ENCODE results near the gene ACTR3. TPM values are rescaled to one million over a fixed set of nuclear protein-coding genes. Genes with fewer than 3 reads are reported as not detected.
"Not testable (repeated sequence)": the region's sequence is repeated elsewhere in the genome, so short reads cannot be mapped to it uniquely, and the experiment has no call there.

The ACTR3 gene
- total RNA-seq, 1 donor from 2014 or later, result 221 TPM

DNA sequence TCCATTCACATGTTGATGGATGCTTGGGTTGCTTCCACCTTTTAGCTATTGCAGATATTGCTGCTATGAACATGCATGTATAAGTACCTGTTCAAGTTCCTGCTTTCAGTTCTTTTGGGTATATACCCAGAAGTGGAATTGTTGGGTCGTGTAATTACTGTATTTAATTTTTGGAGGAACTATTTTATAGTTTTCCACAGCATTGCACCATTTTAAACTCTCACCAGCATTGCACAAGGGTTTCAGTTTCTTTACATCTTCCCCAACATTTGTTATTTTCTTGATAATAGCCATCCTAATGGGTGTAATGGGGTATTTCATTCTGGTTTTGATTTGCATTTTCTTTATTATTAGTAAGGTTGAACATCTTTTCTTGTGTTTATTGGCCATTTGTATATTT, 16.0 kb downstream of the ACTR3 start:
- DNase-seq (ENCODE audit: low spot score), result no peak

DNA sequence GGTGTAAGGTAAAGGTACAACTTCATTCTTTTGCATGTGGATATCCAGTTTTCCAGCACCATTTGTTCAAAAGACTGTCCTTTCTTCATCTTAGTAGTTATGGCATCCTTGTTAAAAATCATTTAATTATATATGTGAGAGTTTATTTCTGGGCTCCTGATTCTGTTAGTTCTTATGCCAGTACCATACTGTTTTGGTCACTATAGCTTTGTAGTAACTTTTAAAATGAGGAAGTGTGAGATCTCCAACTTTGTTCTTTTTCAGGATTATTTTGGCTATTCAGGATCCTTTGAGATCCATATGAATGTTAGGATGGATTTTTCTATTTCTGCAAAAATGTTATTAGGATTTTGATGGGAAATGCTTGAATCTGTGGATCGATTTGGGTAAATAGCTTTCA, 16.8 kb downstream of the ACTR3 start:
- DNase-seq (ENCODE audit: low spot score), result no peak

GRCh38 chr2:113907297-113907696, 17.4 kb downstream of the ACTR3 start:
- no peak for DNase-seq (ENCODE audit: low spot score)

- no peak for DNase-seq (ENCODE audit: low spot score)
Observed at GRCh38 chr2:113910110-113910717, 20.3 kb downstream of the ACTR3 start.

DNA sequence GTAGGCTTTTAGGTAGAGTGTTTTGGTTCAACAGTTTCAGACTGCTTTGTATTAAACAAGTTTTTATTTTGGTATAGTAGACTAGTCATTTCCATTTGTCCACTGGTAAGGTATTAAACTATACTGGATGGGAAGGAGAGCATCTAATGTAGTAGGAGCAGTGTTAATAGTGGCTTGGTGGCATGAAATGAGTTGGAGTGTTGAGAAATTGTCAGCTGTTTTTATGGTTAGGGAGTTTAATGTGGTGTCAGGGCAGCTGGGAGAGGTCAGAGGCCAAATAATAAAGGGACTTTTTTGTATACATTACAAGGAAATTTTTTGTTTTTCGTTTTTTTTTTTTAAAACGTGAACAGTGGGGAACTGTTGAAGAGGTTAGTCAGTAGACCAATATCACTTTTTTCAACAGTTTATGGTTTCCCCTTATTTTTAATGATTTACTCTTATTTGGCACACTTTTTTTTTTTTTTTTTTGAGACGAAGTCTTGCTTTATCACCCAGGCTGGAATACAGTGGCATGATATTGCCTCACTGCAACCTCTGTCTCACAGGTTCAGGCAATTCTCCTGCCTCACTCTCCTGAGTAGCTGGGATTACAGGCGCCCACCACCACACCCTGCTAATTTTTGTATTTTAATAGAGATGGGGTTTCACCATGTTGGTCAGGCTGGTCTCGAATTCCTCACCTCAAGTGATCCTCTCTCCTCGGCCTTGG, 21.2 kb downstream of the ACTR3 start:
- DNase-seq (ENCODE audit: low spot score), result no peak

DNA sequence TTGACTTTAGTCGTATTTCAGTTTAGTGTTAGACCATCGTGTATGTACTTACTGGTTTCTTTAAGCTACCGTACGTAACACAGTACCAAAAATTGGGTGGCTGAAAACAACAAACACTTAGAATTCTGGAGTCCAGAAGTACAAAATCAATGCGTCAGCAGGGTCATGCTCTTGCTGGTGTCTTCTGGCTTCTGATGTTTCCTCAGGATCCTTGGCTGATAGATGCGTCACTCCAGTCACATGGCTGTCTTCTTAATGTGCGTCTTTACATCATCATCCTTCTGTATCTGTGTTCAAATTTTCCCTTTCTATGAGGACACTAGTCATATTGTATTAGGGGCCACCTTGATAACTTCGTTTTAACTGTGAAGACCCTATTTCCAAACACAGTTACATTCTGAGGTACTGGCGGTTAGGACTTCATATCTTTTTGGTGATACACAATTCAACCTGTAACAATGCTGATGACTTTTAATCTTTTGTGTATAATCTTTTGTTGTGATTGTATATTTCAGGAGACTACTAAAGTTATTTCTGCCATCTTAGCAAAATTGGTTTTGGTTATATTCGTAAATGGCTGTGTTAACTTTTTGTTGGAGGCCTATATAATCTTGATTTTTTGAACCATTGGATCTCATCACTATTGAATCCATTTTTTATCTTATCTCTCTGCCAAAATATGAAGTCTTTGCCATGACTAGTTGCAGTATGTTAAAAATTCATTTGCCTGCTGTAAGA, 25.4 kb downstream of the ACTR3 start:
- no peak for DNase-seq (ENCODE audit: low spot score)

DNA sequence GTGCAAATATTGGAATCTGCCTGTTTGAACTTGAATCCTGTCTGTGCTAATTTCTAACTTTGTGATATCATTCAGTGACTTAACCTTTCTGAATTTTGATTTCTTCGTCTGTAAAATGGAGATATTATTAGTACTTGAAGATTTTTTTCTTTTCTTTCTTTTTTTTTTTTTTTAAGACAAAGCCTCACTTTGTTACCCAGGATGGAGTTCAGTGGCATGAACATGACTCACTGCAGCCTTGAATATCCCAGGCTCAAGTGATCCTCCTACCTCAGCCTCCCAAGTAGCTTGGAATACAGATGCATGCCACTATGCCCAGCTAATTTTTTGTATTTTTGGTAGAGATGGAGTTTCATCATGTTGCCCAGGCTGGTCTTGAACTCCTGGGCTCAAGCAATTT, 28.3 kb downstream of the ACTR3 start:
- DNase-seq (ENCODE audit: low spot score), result no peak

DNA sequence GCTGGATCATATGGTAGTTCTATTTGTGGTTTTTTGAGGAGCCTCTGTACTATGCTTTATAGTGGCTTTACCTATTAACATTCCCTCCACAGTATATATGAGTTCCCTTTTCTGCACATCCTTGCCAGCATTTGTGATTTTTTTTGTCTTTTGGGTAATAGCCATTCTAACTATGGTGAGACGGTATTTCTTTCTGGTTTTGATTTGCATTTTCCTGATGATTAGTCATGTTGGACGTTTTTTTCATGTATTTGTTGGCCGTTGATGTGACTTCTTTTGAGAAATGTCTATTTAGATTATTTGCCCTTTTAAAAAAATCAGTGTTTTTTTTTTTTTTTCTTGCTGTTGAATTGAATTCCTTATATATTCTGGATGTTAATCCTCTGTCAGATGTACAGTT, 31.1 kb downstream of the ACTR3 start:
- no peak for DNase-seq (ENCODE audit: low spot score)

DNA sequence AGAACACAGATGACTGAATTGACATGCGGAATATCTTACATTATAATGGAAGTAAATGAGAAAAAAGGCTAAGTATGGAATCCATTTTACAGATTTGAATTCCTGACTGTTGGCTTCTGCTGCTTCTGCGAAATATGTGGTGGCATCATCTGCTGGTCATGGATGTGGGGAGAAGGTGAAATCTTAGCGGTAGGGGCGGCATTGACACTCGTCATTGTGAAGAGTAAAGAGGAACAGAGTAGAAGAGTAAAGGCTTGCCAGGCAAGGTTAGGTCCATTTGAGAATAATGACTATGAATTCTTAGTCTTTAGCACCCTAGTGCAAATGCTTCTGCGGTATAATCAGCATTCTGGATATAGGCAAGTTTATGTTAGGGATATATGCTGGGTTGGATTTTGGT, 32.4 kb downstream of the ACTR3 start:
- DNase-seq (ENCODE audit: low spot score), result no peak

- no peak for DNase-seq (ENCODE audit: low spot score)
Observed at GRCh38 chr2:113922784-113923183, 32.9 kb downstream of the ACTR3 start.

DNA sequence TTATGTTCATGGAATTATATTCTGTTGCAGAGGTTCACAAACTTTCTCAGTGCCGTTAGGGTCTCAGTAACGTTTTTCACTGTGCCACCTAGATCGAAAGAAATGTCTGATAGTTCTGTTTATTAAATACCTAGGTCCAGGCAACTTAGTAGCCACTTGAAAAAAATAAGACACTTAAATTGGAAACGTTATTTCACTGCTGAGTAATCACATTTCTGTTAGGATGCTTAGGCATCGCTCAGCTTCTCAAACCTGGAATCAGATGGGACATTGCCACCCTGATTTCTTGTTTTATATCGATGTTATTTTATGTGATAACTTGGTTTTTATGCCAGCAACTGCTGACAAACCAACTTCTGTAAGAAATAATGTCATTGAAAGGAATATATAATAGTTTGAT, 36.0 kb downstream of the ACTR3 start:
- DNase-seq (ENCODE audit: low spot score), result no peak

GRCh38 chr2:113926314-113926713, 36.4 kb downstream of the ACTR3 start:
- DNase-seq (ENCODE audit: low spot score), result no peak

GRCh38 chr2:113930448-113930847, 40.6 kb downstream of the ACTR3 start:
- DNase-seq (ENCODE audit: low spot score), result no peak

- no peak for DNase-seq (ENCODE audit: low spot score)
Observed at GRCh38 chr2:113937501-113937900, 47.6 kb downstream of the ACTR3 start.

DNA sequence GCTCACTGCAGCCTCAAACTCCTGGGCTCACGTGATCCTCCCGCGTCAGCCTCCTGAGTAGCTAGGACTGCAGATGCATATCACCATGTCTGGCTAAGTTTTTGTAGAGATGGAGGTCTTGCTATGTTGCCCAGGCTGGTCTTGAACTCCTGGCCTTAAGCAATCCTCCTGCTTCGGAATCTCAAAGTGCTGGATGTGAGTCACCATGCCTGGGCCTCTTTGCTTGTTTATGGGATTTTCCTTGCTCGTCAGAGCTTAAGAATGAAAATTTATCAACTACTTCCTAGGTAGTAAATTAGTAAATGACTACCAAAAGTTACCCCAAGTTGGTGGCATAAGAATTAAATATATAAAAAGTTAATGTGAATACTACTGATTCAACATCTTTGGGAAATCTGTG, 51.0 kb downstream of the ACTR3 start:
- DNase-seq (ENCODE audit: low spot score), result no peak

DNA sequence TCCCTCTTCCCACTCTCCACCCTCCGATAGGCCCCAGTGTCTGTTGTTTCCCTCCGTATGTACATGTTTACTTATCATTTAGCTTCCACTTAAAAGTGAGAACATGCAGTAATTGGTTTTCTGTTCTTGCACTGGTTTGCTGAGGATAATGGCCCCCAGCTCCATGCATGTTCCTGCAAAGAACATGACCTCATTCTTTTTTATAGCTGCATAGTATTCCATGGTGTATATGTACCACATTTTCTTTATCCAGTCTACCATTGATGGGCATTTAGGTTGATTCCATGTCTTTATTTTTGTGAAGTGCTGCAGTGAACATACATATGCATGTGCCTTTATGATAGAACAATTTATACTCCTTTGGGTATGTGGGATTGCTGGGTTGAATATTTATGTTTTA, 55.9 kb downstream of the ACTR3 start:
- not testable (repeated sequence) for DNase-seq (ENCODE audit: low spot score)

GRCh38 chr2:113950906-113951305, 61.0 kb downstream of the ACTR3 start:
- DNase-seq (ENCODE audit: low spot score), result not testable (repeated sequence)

DNA sequence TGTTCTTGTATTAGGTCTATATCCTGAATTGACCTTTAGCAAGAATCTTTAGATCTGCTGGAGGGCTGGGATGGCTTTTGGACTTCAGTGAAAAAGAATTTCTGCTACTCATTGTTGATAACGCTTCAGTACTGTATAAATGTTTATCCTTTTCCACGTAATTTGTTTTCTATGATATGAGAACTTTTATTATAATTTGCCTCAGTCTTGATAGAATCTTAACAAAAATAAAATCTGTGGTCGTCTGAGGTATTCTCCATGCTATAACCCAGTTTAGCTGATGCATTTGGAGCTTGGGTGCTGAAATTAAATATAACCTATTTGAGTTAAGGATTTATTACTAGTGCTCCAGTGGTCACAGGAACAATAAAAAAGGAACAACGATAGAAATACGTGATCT, 71.1 kb downstream of the ACTR3 start:
- no peak for DNase-seq (ENCODE audit: low spot score)

DNA sequence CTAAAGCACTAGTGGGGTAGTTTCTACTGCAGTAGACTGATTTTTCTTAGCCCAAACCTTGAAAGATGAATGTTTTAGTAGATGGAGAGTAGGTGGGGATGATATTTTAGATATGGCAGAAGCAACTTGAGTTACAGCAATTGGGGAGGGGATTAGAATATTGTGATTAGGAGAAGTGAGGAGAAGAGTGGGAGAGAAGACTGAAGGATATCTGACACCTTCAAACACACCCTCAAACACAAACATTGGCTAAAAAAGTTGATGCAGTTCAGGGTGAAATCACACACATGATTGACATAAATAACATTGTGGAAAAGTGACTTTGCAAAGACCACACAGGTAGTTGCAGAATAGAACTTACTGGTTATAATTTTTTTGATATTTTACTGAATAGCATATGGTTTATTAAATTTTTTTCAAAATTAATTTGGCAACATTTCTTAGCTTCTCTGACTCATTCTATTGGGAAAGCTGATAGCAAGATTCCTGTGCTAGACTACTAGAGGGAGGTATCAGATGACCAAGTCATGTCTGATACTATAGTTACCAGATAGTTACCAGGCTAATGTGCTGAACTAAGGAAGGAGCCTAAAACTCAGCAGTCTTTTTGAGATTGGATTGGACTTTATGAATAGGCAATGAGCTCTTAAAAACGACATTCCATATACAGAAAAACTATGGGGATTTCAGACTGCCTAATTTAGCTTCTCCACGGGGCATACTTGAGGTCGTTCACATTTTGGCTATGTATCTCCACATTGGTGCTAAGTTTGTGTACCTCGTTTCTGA, 73.0 kb downstream of the ACTR3 start:
- DNase-seq (ENCODE audit: low spot score), result no peak

GRCh38 chr2:113963965-113964364, 74.1 kb downstream of the ACTR3 start:
- no peak for DNase-seq (ENCODE audit: low spot score)

- DNase-seq (ENCODE audit: low spot score), result no peak
Observed at GRCh38 chr2:113964436-113964835, 74.5 kb downstream of the ACTR3 start.

GRCh38 chr2:113965228-113965627, 75.3 kb downstream of the ACTR3 start:
- no peak for DNase-seq (ENCODE audit: low spot score)

All from ureter (tissue), 1 donor.